Nucleus accumbens (tissue), 56 donors: Measurements from ENCODE around the gene GCNT2.
"Not testable (repeated sequence)": the region's sequence is repeated elsewhere in the genome, so short reads cannot be mapped to it uniquely, and the experiment has no call there.

ENCODE experiments used
- DNase-seq, 56 donors: peaks; one replicate each; lab custom pipeline; 2025; lab: John Stamatoyannopoulos, UW

GCNT2 gene

GRCh38 chr6:10655508-10656055 lies 134.4 kb downstream of the GCNT2 start:
- DNase-seq = no peak

GRCh38 chr6:10658910-10659698 lies 138.0 kb downstream of the GCNT2 start:
- DNase-seq = no peak

DNA sequence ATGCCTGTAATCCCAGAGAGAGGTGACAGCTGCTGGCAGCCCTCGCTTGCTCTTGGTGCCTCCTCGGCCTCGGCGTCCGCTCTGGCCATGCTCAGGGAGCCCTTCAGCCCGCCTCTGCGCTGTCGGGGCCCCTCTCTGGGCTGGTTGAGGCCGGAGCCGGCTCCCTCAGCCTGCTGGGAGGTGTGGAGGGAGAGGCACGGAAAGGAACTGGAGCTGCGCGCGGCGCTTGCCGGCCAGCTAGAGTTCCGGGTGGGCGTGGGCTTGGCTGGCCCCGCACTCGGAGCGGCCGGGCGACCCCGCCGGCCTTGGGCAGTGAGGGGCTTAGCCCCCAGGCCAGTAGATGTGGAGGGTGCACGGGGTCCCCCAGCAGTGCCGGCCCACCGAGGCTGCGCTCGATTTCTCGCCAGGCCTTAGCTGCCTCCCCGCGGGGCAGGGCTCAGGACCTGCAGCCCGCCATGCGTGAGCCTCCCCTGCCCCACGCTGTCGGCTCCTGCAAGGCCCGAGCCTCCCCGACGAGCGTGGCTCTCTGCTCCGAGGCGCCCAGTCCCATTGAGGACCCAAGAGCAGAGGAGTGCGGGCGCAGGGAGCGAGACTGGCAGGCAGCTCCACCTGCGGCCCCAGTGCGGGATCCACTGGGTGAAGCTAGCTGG lies 138.7 kb downstream of the GCNT2 start:
- no peak for DNase-seq

DNA sequence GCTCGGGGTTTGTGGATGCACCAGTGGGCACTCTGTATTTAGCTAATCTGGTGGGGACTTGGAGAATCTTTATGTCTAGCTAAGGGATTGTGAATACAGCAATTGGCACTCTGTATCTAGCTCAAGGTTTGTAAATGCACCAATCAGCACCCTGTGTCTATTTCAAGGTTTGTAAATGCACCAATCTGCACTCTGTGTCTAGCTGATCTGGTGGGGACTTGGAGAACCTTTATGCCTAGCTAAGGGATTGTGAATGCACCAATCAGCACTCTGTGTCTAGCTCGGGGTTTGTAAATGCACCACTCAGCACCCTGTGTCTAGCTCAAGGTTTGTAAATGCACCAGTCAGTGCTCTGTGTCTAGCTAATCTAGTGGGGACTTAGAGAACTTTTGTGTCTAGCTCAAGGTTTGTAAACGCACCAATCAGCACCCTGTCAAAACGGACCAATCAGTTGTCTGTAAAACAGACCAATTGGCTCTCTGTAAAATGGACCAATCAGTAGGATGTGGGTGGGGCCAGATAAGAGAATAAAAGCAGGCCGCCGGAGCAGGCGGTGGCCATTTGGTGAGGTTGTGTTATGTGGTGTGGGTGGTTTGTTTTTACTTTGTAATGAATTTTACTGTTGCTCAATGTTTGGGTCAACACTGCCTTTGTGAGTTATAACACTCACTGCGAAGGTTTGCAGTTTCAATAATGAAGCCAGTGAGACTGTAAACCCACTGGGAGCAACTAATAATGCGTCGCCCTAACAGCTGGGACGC lies 139.5 kb downstream of the GCNT2 start:
- DNase-seq = not testable (repeated sequence)

DNA sequence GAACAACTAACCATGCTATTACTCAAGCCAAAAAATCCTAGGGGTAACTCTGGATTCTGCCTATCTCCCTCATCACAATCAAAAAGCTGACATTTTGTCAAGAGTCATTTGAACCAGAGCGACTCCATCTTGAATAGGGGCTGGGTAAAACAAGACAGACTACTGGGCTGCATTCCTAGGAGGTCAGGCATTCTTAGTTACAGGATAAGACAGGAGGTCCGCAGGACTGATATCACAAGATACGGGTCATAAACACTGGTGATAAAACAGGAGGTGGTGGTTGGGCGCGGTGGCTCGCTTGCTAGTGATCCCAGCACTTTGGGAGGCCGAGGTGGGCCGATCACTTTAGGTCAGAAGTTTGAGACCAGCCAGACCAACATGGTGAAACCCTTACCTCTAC lies 141.1 kb downstream of the GCNT2 start:
- DNase-seq = no peak

- DNase-seq = no peak
These were observed 141.6 kb downstream of the GCNT2 start for GRCh38 chr6:10662742-10663141.

DNA sequence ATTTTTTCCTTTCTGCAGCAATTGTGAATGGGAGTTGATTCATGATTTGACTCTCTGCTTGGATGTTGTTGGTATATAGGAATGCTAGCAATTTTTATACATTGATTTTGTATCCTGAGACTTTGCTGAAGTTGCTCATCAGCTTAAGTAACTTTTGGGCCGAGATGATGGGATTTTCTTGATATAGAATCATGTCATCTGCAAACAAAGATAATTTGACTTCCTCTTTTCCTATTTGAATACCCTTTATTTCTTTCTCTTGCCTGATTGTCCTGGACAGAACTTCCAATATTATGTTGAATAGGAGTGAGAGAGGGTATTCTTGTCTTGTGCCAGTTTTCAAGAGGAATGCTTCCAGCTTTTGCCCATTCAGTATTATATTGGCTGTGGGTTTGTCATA lies 144.4 kb downstream of the GCNT2 start:
- DNase-seq = not testable (repeated sequence)

GRCh38 chr6:10668126-10668917 lies 147.2 kb downstream of the GCNT2 start:
- DNase-seq = no peak

DNA sequence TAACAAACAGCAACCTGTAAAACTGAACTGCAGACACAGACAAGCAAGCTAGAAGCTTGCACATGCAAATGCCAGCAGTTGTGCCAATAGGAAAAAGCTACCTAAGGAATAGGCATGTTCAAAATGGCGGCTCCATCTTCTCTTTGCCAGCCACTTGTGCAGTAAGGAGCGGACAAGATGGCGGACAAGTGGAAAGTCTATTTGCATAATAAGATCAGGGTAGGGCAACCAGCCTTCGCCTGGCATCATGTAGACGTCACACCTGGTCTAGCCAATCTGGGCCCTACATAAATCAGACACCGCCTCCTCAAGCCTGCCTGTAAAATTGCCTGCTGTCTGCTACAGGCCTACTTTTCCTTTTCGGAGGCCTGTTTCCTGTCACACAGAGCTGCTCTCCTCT lies 155.3 kb downstream of the GCNT2 start:
- no peak for DNase-seq

GRCh38 chr6:10678456-10678855 lies 157.3 kb downstream of the GCNT2 start:
- DNase-seq = no peak
